Activated CD4-positive, alpha-beta T cell treated with anti-CD3 and anti-CD28 coated beads for 36 hours (primary cell): ENCODE results near the gene SERPINI1. TPM values are rescaled to one million over a fixed set of nuclear protein-coding genes. Genes with fewer than 3 reads are reported as not detected.

Experiments
- ATAC-seq: fragments of 200-7000 bp; cut with Tn5 transposase; one replicate; pipeline ENCODE4 v1.10.0; 2021; ENCODE audit warnings: mild to moderate bottlenecking, moderate library complexity
- CTCF ChIA-PET: fragments of 350-600 bp; sonication (Branson Sonifier 250); formaldehyde crosslinking; loops from one replicate; lab custom pipeline; 2021; ENCODE audit warnings: antibody characterized with exemption; lab: Charles Lee
- POLR2A ChIA-PET: fragments of 350-600 bp; sonication (Branson Sonifier 250); formaldehyde crosslinking; loops from one replicate; lab custom pipeline; 2021; ENCODE audit warnings: antibody characterized with exemption, inconsistent platforms; lab: Charles Lee
- DNase-seq: peaks from one replicate; pipeline ENCODE4 v3.0.0-alpha.2; 2020
- H3K27ac Mint-ChIP-seq: one replicate; pipeline ENCODE4 v1.8.0; 2021; ENCODE audit warnings: mixed read lengths
- H3K27me3 Mint-ChIP-seq: one replicate; pipeline ENCODE4 v1.8.0; 2021; ENCODE audit warnings: mixed read lengths
- H3K36me3 Mint-ChIP-seq: one replicate; pipeline ENCODE4 v1.8.0; 2021; ENCODE audit warnings: low read depth, mixed read lengths
- H3K4me1 Mint-ChIP-seq: one replicate; pipeline ENCODE4 v1.8.0; 2021; ENCODE audit warnings: mixed read lengths
- H3K4me3 Mint-ChIP-seq: one replicate; pipeline ENCODE4 v1.8.0; 2021; ENCODE audit warnings: mild to moderate bottlenecking, moderate library complexity, mixed read lengths
- H3K9me3 Mint-ChIP-seq: one replicate; pipeline ENCODE4 v1.8.0; 2021; ENCODE audit warnings: low read depth, mixed read lengths
- intact Hi-C, 2 experiments: fragments of 100-400 bp; cut with DNase I in 1 of 2; cut with micrococcal nuclease in 1 of 2; formaldehyde crosslinking; loops; one replicate each; pipeline versions ENCODE4 v1.14.2 to v1.15.1; 2022 to 2024; cut with DNase I, micrococcal nuclease
- total RNA-seq, 2 experiments: library from RNA; stranded (reverse); gene quantifications; one replicate each; pipeline ENCODE4 v1.2.3, GENCODE V29; 2021

Gene SERPINI1
- total RNA-seq, 2 experiments from 2014 or later = 1.2 to 1.4 TPM

DNA sequence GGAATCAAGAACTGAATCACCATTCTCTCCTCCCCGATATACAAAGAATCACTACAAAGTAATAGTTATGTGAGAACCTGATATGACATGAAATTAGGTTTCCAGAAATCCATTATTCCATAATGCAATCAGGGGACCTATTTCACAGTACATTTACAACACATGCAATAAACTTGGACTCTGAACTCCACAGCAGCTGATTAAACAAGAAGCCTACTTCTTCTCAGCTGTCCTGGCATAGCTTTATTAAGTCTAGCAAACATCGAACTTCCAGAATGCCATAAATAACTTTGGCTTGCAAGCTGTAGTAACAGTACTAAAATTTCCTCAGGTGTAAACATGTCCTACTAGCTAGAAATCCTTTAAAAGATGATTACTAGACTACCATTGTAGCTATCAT, 18.6 kb upstream of the SERPINI1 start:
- Mint-ChIP-seq H3K4me1 (peaks cover 52% of the 10 kb centered on the region), H3K36me3 (peaks cover 78% of the 10 kb centered on the region), H3K27ac (no peak overlapping the region), H3K9me3 (no peaks in the 10 kb centered on the region), H3K4me3 (no peak overlapping the region), H3K27me3 (no peaks in the 10 kb centered on the region)
- ATAC-seq (no peak), DNase-seq (no peak)
- CTCF ChIA-PET = interaction anchor here (0.7 to 1.0 kb wide), 2 partner anchors 11 to 20 kb away, joined by 3 read pairs; no protein-coding TSS in a partner anchor
- intact Hi-C loops = loop anchor here in 1 of 2 experiments (2.0 kb wide), 1 partner anchor 16 kb away; no protein-coding TSS in a partner anchor
- POLR2A ChIA-PET = no interaction called here

DNA sequence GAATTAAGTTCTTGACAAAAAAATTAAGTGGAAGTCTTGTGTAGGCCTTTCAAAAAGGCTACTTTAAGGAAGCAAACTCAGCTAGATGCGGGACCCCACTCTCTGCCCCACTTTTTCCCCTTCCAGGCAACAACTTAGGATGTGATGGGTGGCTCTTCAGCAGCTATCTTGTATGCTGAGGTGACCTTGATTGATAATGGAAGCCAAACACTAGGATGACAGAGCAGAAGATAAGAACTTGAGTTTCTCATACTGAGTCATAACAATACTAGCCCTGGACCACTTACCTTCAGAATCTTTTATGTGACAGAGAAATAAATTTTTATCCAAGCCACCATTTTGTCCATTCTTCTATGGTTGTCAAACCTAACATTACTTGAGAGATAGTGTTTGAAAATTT, 16.9 kb upstream of the SERPINI1 start:
- no peak overlapping the region for H3K27ac Mint-ChIP-seq
- H3K4me3 Mint-ChIP-seq = no peak overlapping the region
- CTCF ChIA-PET = interaction anchor here (0.7 kb wide), 1 partner anchor 31 kb away, joined by 3 read pairs; no protein-coding TSS in a partner anchor
- intact Hi-C loops = no loop called here
- POLR2A ChIA-PET = no interaction called here
- H3K36me3 Mint-ChIP-seq = peaks cover 67% of the 10 kb centered on the region
- no peaks in the 10 kb centered on the region for H3K9me3 Mint-ChIP-seq
- H3K27me3 Mint-ChIP-seq = no peaks in the 10 kb centered on the region
- H3K4me1 Mint-ChIP-seq = peaks cover 49% of the 10 kb centered on the region
- DNase-seq (no peak), ATAC-seq (no peak)

DNA sequence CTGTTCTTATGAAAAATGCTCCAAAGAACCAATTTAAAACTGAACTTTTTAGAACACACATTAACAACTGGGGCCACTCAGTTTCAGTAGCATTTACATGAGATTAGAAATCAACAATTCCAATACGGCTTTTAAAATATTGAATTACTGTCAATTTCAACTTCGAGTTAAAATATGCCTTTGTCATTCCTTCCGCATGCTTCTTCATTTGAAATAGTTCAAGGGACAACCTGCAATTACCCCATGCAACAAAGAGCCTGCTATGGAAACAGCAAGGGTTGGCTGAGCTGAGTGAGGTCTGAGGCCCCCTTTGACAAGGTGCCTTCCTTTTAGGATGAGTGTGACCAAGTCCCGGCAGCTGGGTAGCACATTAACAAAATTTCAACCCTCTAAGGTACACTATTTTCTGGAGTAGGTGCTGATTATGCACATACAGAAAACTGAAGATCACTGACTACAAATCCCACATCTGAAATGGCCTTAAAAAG, 12.5 kb upstream of the SERPINI1 start:
- Mint-ChIP-seq H3K4me3 (no peak overlapping the region), H3K9me3 (no peaks in the 10 kb centered on the region)

DNA sequence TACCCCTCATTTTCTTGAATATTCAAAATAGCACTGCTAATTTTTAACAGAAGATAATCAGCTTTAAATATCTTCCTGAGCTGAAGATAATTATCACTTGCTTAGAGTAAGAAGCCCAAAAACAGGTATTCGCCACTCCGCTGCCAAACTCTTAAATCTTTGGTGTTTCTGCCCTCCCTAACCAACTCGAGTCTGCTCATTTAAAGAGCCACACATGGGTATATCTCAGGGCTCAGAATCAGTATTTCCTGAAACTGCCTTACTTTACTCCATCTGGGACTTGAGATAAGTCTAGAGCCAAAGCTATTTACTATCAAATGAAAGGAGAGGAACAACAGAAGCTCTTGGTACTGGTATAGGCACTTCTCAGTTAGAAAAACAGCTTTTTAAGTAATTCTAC, 11.6 kb upstream of the SERPINI1 start:
- DNase-seq (no peak), ATAC-seq (no peak)
- no peaks in the 10 kb centered on the region for H3K9me3 Mint-ChIP-seq
- no peaks in the 10 kb centered on the region for H3K27me3 Mint-ChIP-seq
- peaks cover 57% of the 10 kb centered on the region for H3K4me1 Mint-ChIP-seq
- ChIA-PET POLR2A (no interaction called here), CTCF (interaction anchor here (1.0 to 1.6 kb wide), 2 partner anchors 14 to 39 kb away, joined by 3 to 7 read pairs; no protein-coding TSS in a partner anchor)
- peaks cover 26% of the 10 kb centered on the region for H3K36me3 Mint-ChIP-seq
- no peak overlapping the region for H3K4me3 Mint-ChIP-seq
- intact Hi-C loops = no loop called here
- no peak overlapping the region for H3K27ac Mint-ChIP-seq

More for the DNA sequence above, 12.5 kb upstream of the SERPINI1 start:
- intact Hi-C loops = no loop called here
- no peaks in the 10 kb centered on the region for H3K27me3 Mint-ChIP-seq
- peaks cover 54% of the 10 kb centered on the region for H3K4me1 Mint-ChIP-seq
- ChIA-PET CTCF (interaction anchor here (0.7 to 1.6 kb wide), 2 partner anchors 38 to 159 kb away, joined by 3 to 7 read pairs; no protein-coding TSS in a partner anchor), POLR2A (no interaction called here)
- ATAC-seq = no peak
- no peak overlapping the region for H3K27ac Mint-ChIP-seq
- peaks cover 34% of the 10 kb centered on the region for H3K36me3 Mint-ChIP-seq
- no peak for DNase-seq

DNA sequence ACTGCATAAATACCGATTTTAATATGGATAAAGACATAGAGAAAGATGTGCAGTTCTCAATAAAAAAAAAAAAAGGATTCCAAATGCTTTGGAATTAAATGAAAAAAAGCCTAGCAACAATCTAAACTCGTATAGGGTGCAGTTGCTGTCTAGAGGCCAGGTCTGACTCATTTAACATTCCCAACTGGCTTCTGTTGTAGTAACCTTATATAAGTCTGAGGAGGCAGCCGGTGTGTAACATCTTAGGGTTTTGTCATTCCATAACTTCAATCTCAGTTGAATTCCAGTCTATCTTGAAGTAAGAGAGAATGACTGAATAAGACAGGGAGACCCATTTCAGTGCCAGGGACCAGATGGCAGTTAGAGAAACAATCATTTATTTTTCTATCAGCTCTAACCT, 7.3 kb upstream of the SERPINI1 start:
- ATAC-seq (peak; percentile 33), DNase-seq (no peak)
- ChIA-PET CTCF (interaction anchor here (1.2 to 2.9 kb wide), 2 partner anchors 12 to 17 kb away, joined by 3 to 9 read pairs; no protein-coding TSS in a partner anchor), POLR2A (no interaction called here)
- H3K4me3 Mint-ChIP-seq = no peak overlapping the region
- peaks cover 13% of the 10 kb centered on the region for H3K36me3 Mint-ChIP-seq
- no peak overlapping the region for H3K27ac Mint-ChIP-seq
- no peaks in the 10 kb centered on the region for H3K9me3 Mint-ChIP-seq
- no peaks in the 10 kb centered on the region for H3K27me3 Mint-ChIP-seq
- intact Hi-C loops = no loop called here
- peaks cover 70% of the 10 kb centered on the region for H3K4me1 Mint-ChIP-seq

DNA sequence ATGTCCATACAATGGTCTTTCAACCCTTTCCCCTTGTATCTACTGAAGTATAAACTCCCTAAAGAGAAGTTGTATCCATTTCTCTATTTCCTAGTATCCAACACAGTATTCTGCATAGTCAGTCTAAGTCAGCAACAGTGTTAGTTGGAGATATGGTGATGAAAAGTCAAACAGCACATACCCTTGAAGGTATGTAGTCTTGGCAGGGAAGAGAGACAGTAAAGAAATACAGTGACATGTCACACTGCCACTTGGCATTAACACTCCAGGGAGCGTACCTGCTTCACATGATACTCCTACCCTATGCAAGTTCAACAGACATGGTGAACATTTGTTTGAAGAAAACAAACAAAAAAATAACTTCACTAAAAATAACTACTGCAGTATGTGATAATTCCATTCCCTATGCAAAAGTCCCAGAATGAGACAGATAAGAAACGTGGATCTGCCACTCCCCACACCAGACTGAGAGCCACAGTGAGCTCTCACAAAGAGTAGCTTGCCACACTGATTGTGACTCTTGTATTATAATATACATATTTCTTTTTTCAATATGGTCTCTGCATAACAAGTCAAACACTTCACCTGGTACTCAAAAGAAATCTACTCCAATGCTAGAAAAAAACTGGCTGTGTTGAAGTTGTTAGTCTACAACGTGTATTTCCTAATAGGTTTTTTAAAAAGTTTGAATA, 6.7 kb upstream of the SERPINI1 start:
- DNase-seq (no peak), ATAC-seq (no peak)
- Mint-ChIP-seq H3K9me3 (no peaks in the 10 kb centered on the region), H3K4me3 (no peak overlapping the region), H3K4me1 (peaks cover 68% of the 10 kb centered on the region), H3K27ac (peak overlapping the region; percentile 14), H3K36me3 (peaks cover 13% of the 10 kb centered on the region), H3K27me3 (no peaks in the 10 kb centered on the region)
- POLR2A ChIA-PET = no interaction called here
- intact Hi-C loops = no loop called here
- CTCF ChIA-PET = interaction anchor here (2.9 kb wide), 1 partner anchor 17 kb away, joined by 9 read pairs; no protein-coding TSS in a partner anchor

DNA sequence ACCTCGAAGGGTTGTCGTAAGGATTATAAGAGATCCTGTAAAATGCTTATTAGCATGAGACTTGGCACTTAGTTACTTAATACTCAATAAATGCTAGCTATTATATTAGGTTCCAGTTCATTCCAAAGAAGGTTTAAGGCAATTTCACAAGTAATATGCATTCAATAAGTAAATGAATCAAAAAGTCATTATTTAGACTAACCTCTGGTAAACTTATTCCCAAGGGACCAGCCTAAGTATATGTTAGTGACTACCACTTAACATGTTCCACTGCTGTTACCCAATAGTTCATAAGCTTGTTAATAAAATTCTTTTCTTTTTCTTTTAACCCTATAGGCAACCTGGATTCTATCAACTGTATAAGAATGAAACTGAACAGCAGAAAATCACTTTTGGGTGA, 5.9 kb upstream of the SERPINI1 start:
- peaks cover 13% of the 10 kb centered on the region for H3K36me3 Mint-ChIP-seq
- no peak for ATAC-seq
- no peak for DNase-seq
- H3K4me3 Mint-ChIP-seq = no peak overlapping the region
- intact Hi-C loops = no loop called here
- CTCF ChIA-PET = interaction anchor here (0.5 to 2.9 kb wide), 2 partner anchors 18 to 298 kb away, joined by 4 to 9 read pairs; no protein-coding TSS in a partner anchor
- POLR2A ChIA-PET = no interaction called here
- H3K9me3 Mint-ChIP-seq = no peaks in the 10 kb centered on the region
- no peaks in the 10 kb centered on the region for H3K27me3 Mint-ChIP-seq
- peaks cover 61% of the 10 kb centered on the region for H3K4me1 Mint-ChIP-seq
- no peak overlapping the region for H3K27ac Mint-ChIP-seq

DNA sequence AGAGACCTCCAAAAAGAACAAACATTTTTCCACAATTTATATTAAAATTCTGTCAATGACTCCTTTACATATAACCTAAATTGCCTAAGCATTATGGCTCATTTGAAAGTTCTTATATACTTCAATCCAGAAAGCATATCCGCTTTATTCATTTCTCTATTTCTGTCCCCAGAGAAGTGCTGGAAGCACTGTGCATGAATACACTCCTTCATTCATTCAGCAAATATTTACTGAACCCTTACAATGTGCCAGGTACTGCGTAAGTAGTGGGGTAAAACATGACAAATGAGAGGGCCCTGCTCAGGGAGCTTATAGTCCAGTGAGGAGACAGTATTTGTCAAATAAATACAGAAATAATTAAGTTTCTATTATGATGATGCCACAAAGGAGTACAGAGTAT, 4.1 kb upstream of the SERPINI1 start:
- Mint-ChIP-seq H3K36me3 (peaks cover 9% of the 10 kb centered on the region), H3K9me3 (no peaks in the 10 kb centered on the region), H3K27ac (no peak overlapping the region), H3K27me3 (no peaks in the 10 kb centered on the region), H3K4me1 (peaks cover 55% of the 10 kb centered on the region), H3K4me3 (no peak overlapping the region)
- DNase-seq = no peak
- POLR2A ChIA-PET = no interaction called here
- intact Hi-C loops = loop anchor here (5.0 to 10.0 kb wide), 2 partner anchors 363 to 366 kb away; partner anchors contain the start of gene GOLIM4 (in 2 of the 2)
- CTCF ChIA-PET = interaction anchor here (0.5 to 1.1 kb wide), 2 partner anchors 10 to 136 kb away, joined by 3 to 4 read pairs; no protein-coding TSS in a partner anchor
- ATAC-seq = no peak

DNA sequence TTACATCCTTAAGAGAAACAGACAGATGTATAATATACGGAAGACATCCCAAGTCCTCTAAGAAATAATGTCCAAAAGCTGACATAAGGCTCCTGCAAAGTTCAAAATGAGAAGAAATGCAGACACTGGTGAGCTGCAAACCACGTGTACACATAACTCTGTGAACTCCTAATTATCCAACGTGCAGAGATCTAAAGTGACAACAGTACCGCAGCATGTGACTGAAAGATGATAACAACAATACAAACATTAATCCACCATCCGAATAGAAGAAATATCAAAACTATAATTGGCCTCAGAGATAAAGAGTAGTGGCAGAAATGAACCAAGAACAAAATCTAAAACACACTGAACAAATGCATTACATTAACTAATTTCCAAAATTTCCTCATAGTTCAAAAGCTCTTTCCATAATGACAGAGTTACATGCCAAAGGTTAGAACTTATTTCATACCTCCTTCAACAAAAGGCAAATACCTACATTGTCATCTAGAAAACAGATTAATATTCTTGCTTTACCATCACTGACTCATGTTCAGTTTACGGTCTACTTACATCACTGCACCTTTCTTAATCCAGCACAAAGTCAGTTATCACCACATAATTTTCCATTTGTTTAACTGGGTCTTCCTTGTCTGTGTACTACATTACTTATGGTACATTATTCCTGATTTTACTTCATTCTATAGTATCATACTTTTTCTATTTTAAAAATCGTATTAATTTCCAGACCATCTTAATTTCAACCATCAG, 3.0 kb upstream of the SERPINI1 start:
- Mint-ChIP-seq H3K4me1 (peaks cover 54% of the 10 kb centered on the region), H3K27me3 (no peaks in the 10 kb centered on the region), H3K9me3 (no peaks in the 10 kb centered on the region), H3K27ac (peak overlapping the region; percentile 47), H3K36me3 (peaks cover 9% of the 10 kb centered on the region), H3K4me3 (no peak overlapping the region)
- CTCF ChIA-PET = interaction anchor here (1.1 kb wide), 1 partner anchor 9 kb away, joined by 4 read pairs; no protein-coding TSS in a partner anchor
- DNase-seq = no peak
- ATAC-seq = no peak
- intact Hi-C loops = loop anchor here (2.0 to 10.0 kb wide), 3 partner anchors 16 to 365 kb away; partner anchors contain the start of gene GOLIM4 (in 2 of the 2)
- POLR2A ChIA-PET = no interaction called here

DNA sequence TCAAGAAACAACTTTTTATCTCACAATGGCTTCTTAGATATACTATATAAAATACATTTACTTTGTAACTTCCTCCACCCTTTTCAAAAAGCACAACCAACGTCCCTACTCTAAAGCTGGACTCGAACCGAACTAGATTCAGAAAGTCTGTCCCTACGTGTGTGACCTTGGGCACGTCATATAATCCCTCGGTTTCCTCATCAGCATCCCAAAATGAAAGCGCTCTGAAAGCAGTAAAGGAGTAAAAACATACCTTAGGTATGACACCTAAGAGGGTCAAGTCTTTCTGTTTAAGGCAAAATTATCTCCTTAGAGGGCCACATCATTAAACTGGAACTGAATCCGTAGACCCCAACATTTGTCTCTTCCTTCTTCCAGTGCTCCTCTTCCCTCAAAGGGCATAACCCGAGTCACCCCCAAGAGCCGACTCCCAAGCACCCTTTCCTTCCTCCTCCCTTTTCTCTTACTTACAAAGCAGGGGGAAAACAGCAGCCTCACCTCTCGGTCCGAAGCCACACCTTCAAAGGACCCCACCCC, 1.5 kb upstream of the SERPINI1 start:
- ChIA-PET CTCF (interaction anchor here (0.6 kb wide), 1 partner anchor 12 kb away, joined by 3 read pairs; no protein-coding TSS in a partner anchor), POLR2A (no interaction called here)
- ATAC-seq (no peak), DNase-seq (peak; percentile 30)
- Mint-ChIP-seq H3K4me1 (peaks cover 43% of the 10 kb centered on the region), H3K27me3 (no peaks in the 10 kb centered on the region), H3K27ac (no peak overlapping the region), H3K9me3 (no peaks in the 10 kb centered on the region), H3K36me3 (peaks cover 9% of the 10 kb centered on the region), H3K4me3 (no peak overlapping the region)
- intact Hi-C loops = loop anchor here (2.0 to 10.0 kb wide), 5 partner anchors 17 to 363 kb away; partner anchors contain the start of genes GOLIM4 (in 2 of the 2) and ZBBX (in 1 of the 2)
